Astrocyte of the cerebellum (primary cell): ENCODE results near the gene DEFB132.
A peak's percentile ranks its signal among the peaks of the same experiment; 100 is the strongest.

Experiments
- DNase-seq: peaks from one replicate; pipeline ENCODE4 v3.0.0-alpha.2; 2011; ENCODE audit warnings: low read depth
- H3K4me3 ChIP-seq: 2 replicates; pipeline ENCODE4 v1.5.1; 2011; ENCODE audit warnings: mild to moderate bottlenecking, low read depth, low read length, moderate library complexity
- in situ Hi-C: cut with HindIII; loops from 2 replicates; pipeline ENCODE4 v1.10.0; 2017; ENCODE audit warnings: low sequenced_read_pairs
- TF ChIP-seq, protein P1 (sequence below): IDR thresholded peaks from 2 replicates; pipeline ENCODE4 v1.5.1; 2012; ENCODE audit warnings: low read length, low read depth, moderate library complexity, mild to moderate bottlenecking; ENCODE audit errors: missing control alignments

DEFB132 gene

GRCh38 chr20:257419-257818 is at the start of gene DEFB132:
Gene DEFB132, plus strand, starts transcription at chr20:257724. Its CDS starts 55 bp downstream, at chr20:257779.
- in situ Hi-C loops: no loop called here
- no peak for DNase-seq
- TF ChIP-seq, protein P1, sequence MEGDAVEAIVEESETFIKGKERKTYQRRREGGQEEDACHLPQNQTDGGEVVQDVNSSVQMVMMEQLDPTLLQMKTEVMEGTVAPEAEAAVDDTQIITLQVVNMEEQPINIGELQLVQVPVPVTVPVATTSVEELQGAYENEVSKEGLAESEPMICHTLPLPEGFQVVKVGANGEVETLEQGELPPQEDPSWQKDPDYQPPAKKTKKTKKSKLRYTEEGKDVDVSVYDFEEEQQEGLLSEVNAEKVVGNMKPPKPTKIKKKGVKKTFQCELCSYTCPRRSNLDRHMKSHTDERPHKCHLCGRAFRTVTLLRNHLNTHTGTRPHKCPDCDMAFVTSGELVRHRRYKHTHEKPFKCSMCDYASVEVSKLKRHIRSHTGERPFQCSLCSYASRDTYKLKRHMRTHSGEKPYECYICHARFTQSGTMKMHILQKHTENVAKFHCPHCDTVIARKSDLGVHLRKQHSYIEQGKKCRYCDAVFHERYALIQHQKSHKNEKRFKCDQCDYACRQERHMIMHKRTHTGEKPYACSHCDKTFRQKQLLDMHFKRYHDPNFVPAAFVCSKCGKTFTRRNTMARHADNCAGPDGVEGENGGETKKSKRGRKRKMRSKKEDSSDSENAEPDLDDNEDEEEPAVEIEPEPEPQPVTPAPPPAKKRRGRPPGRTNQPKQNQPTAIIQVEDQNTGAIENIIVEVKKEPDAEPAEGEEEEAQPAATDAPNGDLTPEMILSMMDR: no peak
- H3K4me3 ChIP-seq: no peak within 1 kb of the TSS

- no peak overlapping the region for H3K4me3 ChIP-seq
- TF ChIP-seq, protein P1: peak; percentile 63
- peak; percentile 33 for DNase-seq
- in situ Hi-C loops: no loop called here
Observed at GRCh38 chr20:208942-209566, 48.5 kb upstream of the DEFB132 start.

DNA sequence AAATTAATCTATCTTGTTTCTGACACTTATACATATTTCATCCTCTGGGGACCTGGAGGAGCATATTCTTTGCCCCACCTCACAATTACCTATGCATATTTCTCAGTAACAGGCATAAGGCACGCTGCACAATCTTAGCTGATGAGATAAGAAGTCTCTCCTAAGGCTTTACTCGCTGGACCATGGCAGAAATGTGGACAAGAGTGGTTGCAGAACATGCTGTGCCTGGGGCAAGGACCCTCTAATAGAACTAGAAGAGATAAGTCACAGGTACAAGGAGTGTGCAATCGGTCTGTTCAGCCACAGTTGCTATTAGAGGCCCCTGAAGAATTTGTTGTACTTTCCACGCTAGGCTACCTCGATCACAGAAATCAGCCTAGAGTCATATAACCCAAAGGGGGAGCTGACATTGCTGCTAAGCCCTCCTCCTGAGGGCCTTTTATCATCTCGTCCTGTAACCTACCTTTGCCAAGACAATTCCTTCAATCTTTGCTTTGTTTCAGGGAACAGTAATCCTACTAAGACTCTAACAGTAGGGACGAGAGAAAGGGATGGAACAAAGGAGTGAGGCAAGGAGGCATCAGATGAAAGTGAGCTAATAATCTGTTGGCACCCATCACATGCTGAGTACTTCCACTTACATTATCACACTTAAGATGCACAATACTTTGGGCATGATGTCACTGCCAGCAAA is 46.6 kb upstream of the DEFB132 start:
- in situ Hi-C loops: no loop called here
- TF ChIP-seq, protein P1: no peak
- no peak overlapping the region for H3K4me3 ChIP-seq
- DNase-seq: no peak

GRCh38 chr20:214383-214782 is 43.1 kb upstream of the DEFB132 start:
- no peak for DNase-seq
- in situ Hi-C loops: no loop called here
- TF ChIP-seq, protein P1: no peak
- no peak overlapping the region for H3K4me3 ChIP-seq

- no peak overlapping the region for H3K4me3 ChIP-seq
- no peak for DNase-seq
- in situ Hi-C loops: no loop called here
- TF ChIP-seq, protein P1: no peak
Observed at GRCh38 chr20:215796-216195, 41.7 kb upstream of the DEFB132 start.

GRCh38 chr20:217266-217665 is 40.3 kb upstream of the DEFB132 start:
- in situ Hi-C loops: no loop called here
- no peak for DNase-seq
- no peak overlapping the region for H3K4me3 ChIP-seq
- TF ChIP-seq, protein P1: no peak
